Duodenal mucosa (tissue), 2 donors: ENCODE data around the gene ZNF837.
A peak's percentile ranks its signal among the peaks of the same experiment; 100 is the strongest.

Experiments
- H3K27ac ChIP-seq: one replicate; pipeline ENCODE4 v1.7.0; 2013; ENCODE audit warnings: low read depth, low read length
- H3K27me3 ChIP-seq, 2 donors: one replicate each; pipeline ENCODE4 v1.7.0; 2013; ENCODE audit warnings: low read length in 2 of 2, control low read depth in 1 of 2; ENCODE audit not compliant: insufficient read depth in 2 of 2, control insufficient read depth in 1 of 2
- H3K36me3 ChIP-seq, 2 donors: one replicate each; pipeline ENCODE4 v1.7.0; 2013; ENCODE audit warnings: low read length in 2 of 2, control low read depth in 1 of 2; ENCODE audit not compliant: insufficient read depth in 2 of 2, control insufficient read depth in 1 of 2
- H3K4me1 ChIP-seq, 2 donors: one replicate each; pipeline ENCODE4 v1.7.0; 2013; ENCODE audit warnings: low read length in 2 of 2, control low read depth in 1 of 2; ENCODE audit not compliant: insufficient read depth in 2 of 2, control insufficient read depth in 1 of 2
- H3K4me3 ChIP-seq, 2 donors: one replicate each; pipeline ENCODE4 v1.7.0; 2013; ENCODE audit warnings: low read length in 2 of 2, low read depth in 1 of 2
- H3K9ac ChIP-seq, 2 donors: one replicate each; pipeline ENCODE4 v1.7.0; 2013; ENCODE audit warnings: low read length in 2 of 2, low read depth in 1 of 2
- H3K9me3 ChIP-seq, 2 donors: one replicate each; pipeline ENCODE4 v1.7.0; 2013; ENCODE audit warnings: low read length in 2 of 2, control low read depth in 1 of 2; ENCODE audit not compliant: control insufficient read depth in 1 of 2

Gene ZNF837

DNA sequence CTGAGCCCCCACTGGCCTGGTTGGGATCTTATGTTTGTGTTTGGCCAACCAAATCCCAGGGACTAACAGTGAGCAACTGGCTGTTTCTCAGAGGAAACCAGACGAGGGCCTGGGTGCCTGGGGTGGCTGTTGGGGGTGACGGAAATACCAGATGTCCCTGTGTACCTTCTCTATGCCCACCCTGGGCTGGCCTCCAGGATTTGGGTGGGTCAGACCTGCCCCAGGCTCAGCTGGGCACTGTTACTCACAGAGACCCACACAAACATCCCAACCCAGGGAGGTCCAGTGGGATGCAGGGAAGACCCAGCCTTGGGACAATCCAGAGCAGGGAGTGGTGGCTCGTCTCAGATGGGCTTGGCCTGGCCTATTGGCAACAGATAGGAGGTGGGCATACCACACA lies 45.2 kb downstream of the ZNF837 start:
- H3K4me3 ChIP-seq = no peak overlapping the region
- H3K27me3 ChIP-seq = no peaks in the 10 kb centered on the region
- peaks cover 0 to 6% of the 10 kb centered on the region in 2 donors for H3K9me3 ChIP-seq
- no peaks in the 10 kb centered on the region for H3K4me1 ChIP-seq
- no peak overlapping the region for H3K27ac ChIP-seq
- no peak overlapping the region for H3K9ac ChIP-seq
- peaks cover 8 to 37% of the 10 kb centered on the region in 2 donors for H3K36me3 ChIP-seq

GRCh38 chr19:58334691-58335249 lies 46.1 kb downstream of the ZNF837 start:
- Histone ChIP-seq H3K4me3 (no peak overlapping the region), H3K9me3 (peaks cover 0 to 6% of the 10 kb centered on the region in 2 donors), H3K36me3 (peaks cover 8 to 36% of the 10 kb centered on the region in 2 donors), H3K9ac (no peak overlapping the region), H3K27me3 (no peaks in the 10 kb centered on the region), H3K4me1 (no peaks in the 10 kb centered on the region), H3K27ac (no peak overlapping the region)

GRCh38 chr19:58332697-58333096 lies 48.1 kb downstream of the ZNF837 start:
- H3K9me3 ChIP-seq = no peaks in the 10 kb centered on the region
- H3K4me3 ChIP-seq = no peak overlapping the region
- no peak overlapping the region for H3K9ac ChIP-seq
- peaks cover 8 to 15% of the 10 kb centered on the region in 2 donors for H3K36me3 ChIP-seq
- no peaks in the 10 kb centered on the region for H3K27me3 ChIP-seq
- H3K27ac ChIP-seq = no peak overlapping the region
- H3K4me1 ChIP-seq = peaks cover 6 to 9% of the 10 kb centered on the region in 2 donors

DNA sequence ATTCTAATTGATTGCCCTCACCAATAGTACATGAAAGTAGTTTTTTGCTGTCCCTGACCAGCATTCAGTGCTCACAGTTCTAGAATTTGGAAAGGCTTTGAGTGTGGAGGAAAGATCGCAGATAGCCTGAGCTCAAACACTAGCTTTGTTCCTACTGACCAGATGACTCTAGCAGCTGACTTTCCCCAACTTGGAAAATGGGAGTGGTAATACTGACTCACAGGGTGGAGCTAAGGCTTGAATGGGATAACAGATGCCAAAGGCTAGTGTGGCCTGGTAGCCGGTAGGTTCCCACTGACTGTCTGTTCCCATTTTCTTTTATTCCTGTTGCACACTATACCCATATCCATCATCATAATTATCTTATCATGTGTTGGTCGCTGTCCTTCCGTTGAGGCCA lies 50.4 kb downstream of the ZNF837 start:
- no peak overlapping the region for H3K27ac ChIP-seq
- H3K4me1 ChIP-seq = peaks cover 14 to 17% of the 10 kb centered on the region in 2 donors
- no peak overlapping the region for H3K9ac ChIP-seq
- no peak overlapping the region for H3K4me3 ChIP-seq
- no peaks in the 10 kb centered on the region for H3K27me3 ChIP-seq
- H3K36me3 ChIP-seq = peaks cover 0 to 10% of the 10 kb centered on the region in 2 donors
- H3K9me3 ChIP-seq = no peaks in the 10 kb centered on the region

GRCh38 chr19:58328999-58329398 lies 51.8 kb downstream of the ZNF837 start:
- no peak overlapping the region for H3K27ac ChIP-seq
- peaks cover 19 to 23% of the 10 kb centered on the region in 2 donors for H3K4me1 ChIP-seq
- H3K4me3 ChIP-seq = no peak overlapping the region
- no peak overlapping the region for H3K9ac ChIP-seq
- no peaks in the 10 kb centered on the region for H3K36me3 ChIP-seq
- no peaks in the 10 kb centered on the region for H3K9me3 ChIP-seq
- H3K27me3 ChIP-seq = no peaks in the 10 kb centered on the region

DNA sequence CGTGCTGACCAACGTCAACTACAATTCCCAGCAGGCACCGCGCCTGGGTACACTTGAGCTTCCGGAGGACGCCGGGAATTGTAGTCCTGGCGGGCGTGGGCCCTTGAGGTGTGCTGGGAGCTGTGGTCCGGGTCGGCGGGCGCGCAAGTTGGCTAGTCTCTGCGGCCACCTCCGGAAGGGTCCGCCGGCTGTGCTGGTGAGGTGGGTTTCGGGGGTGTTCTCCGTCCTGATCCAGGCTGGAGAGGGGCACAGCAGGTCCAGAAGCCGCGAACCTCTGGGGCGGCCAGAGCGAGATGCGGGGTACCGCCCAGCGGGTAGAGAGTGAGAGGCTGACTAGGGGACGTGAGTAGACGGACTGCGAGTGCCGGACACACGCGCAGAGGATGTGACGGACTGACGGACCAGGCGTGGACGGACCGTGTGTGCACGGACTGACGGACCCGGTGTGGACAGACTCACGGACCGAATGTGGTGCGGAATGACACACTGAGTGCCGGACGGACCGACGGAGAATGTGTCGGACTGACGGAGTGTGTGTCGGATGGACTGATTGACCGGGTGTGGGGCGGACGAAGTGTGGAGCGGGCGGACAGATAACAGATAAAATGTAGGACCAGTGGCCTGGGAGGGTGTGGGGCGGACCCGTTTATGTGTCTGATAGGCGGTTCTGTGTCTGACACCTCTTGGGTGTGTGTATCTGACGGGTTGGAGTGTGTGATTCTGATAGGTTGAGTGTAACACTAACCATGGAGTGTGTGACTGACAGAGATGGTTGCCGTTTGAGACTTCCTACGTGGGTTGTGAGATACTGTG lies 53.7 kb downstream of the ZNF837 start, which contains the start of gene ZSCAN22:
ZSCAN22 (plus strand) TSS at position 81 of the 813 bp plus-strand sequence. CDS start 7,809 bp downstream, outside the sequence.
- peaks cover 0 to 6% of the 10 kb centered on the region in 2 donors for H3K36me3 ChIP-seq
- H3K9me3 ChIP-seq = no peaks in the 10 kb centered on the region
- peak within 1 kb of the TSS; percentile 80 to 83 for H3K9ac ChIP-seq
- peaks cover 19 to 23% of the 10 kb centered on the region in 2 donors for H3K4me1 ChIP-seq
- H3K27me3 ChIP-seq = no peaks in the 10 kb centered on the region
- H3K27ac ChIP-seq = peak within 1 kb of the TSS; percentile 79
- peak within 1 kb of the TSS; percentile 93 to 99 for H3K4me3 ChIP-seq

DNA sequence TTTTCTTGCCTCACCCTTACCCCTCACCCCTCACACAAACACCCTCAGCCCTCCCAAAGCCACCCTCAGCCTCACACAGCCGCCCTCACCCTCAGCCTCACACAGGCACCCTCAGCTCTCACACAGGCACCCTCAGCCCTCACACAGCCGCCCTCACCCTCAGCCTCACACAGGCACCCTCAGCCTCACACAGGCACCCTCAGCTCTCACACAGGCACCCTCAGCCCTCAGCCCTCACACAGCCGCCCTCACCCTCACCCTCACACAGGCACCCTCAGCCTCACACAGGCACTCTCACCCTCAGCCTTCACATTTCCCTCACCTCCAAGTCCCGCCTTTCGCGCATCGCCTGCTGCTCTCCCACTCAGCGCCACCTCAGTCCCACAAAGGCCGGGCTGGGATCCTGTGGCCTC lies 54.3 kb downstream of the ZNF837 start:
- Histone ChIP-seq H3K27me3 (no peaks in the 10 kb centered on the region), H3K36me3 (peaks cover 0 to 10% of the 10 kb centered on the region in 2 donors), H3K9ac (peak overlapping the region; percentile 80 to 83), H3K27ac (peak overlapping the region; percentile 79), H3K4me1 (peaks cover 19 to 23% of the 10 kb centered on the region in 2 donors), H3K4me3 (peak overlapping the region; percentile 93 to 99), H3K9me3 (no peaks in the 10 kb centered on the region)

- Histone ChIP-seq H3K27ac (no peak overlapping the region), H3K4me3 (peak overlapping the region; percentile 93 to 99)
Measured at GRCh38 chr19:58325311-58326022, 55.4 kb downstream of the ZNF837 start.

DNA sequence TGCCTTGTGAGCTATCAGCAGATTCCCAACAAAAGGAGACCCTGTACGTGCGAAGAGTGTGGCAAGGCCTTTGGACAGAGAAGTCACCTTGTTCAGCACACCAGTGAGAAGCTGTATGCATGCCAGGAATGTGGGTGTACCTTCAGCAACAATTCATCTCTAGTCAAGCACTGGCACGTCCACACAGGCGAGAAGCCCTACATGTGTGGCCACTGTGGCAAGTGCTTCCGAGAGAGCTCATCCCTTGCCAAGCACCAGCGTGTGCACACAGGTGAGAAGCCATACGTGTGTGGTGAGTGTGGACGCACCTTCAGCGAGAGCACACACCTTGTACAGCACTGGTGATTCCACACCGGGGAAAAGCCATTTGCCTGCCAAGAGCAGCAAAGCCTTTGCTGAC lies 61.6 kb downstream of the ZNF837 start:
- Histone ChIP-seq H3K27me3 (no peaks in the 10 kb centered on the region), H3K4me1 (no peaks in the 10 kb centered on the region), H3K36me3 (peaks cover 4 to 39% of the 10 kb centered on the region in 2 donors), H3K4me3 (no peak overlapping the region), H3K27ac (no peak overlapping the region), H3K9ac (no peak overlapping the region), H3K9me3 (no peaks in the 10 kb centered on the region)

More at GRCh38 chr19:58325311-58326022, 55.4 kb downstream of the ZNF837 start:
- no peaks in the 10 kb centered on the region for H3K9me3 ChIP-seq
- H3K27me3 ChIP-seq = no peaks in the 10 kb centered on the region
- H3K9ac ChIP-seq = peak overlapping the region; percentile 12 to 80
- H3K4me1 ChIP-seq = peaks cover 19 to 23% of the 10 kb centered on the region in 2 donors
- peaks cover 0 to 12% of the 10 kb centered on the region in 2 donors for H3K36me3 ChIP-seq

GRCh38 chr19:58318297-58318696 lies 62.5 kb downstream of the ZNF837 start:
- peaks cover 11 to 47% of the 10 kb centered on the region in 2 donors for H3K36me3 ChIP-seq
- no peak overlapping the region for H3K27ac ChIP-seq
- H3K4me1 ChIP-seq = no peaks in the 10 kb centered on the region
- H3K4me3 ChIP-seq = no peak overlapping the region
- H3K9me3 ChIP-seq = no peaks in the 10 kb centered on the region
- no peak overlapping the region for H3K9ac ChIP-seq
- no peaks in the 10 kb centered on the region for H3K27me3 ChIP-seq
